CD4-positive, alpha-beta T cell treated with Interleukin-6 at 100 ng/mL for 8 hours (primary cell): ENCODE measurements around the gene RDH5.

Source experiments
- DNase-seq: peaks from one replicate; pipeline ENCODE4 v3.0.0-alpha.2; 2020; ENCODE audit warnings: mixed read lengths, low spot score

Gene RDH5

DNA sequence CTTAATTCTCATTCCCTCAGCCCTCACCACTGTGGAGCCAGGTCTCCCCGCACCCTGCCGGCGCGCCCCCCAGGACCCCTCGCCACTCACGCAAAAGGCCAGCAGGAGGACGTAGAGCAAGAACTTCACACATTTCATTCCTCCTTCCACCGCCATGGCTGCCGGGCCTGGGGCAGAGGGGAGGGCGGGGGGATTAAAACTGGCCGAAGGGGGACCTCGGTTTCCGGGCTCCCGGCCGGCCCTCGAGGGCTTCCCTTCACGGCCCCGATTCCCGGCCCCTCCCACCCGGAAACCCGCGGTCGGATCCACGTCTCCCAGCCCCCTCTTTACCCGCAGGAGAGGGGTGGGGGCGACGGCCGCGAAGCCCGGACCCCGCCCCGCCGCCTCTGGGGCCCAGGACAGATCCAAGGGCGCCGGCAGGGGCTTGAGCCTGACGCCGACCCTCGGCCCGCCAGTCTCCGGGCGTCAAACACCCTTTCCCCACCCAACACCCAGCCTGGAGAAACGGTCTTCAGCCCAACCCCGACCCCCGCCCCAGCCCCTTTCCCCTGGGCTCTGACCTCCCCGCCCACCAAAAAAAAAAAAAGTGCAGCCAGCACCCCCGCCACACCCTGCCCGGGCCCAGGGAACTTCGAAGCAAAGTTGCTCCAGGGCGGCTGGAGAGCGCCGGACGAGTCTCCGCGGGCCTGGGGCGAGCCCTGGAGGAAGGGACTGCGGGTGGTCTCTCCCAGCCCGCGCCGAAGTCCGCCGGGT is 8.2 kb downstream of the RDH5 start:
- no peak for DNase-seq

DNA sequence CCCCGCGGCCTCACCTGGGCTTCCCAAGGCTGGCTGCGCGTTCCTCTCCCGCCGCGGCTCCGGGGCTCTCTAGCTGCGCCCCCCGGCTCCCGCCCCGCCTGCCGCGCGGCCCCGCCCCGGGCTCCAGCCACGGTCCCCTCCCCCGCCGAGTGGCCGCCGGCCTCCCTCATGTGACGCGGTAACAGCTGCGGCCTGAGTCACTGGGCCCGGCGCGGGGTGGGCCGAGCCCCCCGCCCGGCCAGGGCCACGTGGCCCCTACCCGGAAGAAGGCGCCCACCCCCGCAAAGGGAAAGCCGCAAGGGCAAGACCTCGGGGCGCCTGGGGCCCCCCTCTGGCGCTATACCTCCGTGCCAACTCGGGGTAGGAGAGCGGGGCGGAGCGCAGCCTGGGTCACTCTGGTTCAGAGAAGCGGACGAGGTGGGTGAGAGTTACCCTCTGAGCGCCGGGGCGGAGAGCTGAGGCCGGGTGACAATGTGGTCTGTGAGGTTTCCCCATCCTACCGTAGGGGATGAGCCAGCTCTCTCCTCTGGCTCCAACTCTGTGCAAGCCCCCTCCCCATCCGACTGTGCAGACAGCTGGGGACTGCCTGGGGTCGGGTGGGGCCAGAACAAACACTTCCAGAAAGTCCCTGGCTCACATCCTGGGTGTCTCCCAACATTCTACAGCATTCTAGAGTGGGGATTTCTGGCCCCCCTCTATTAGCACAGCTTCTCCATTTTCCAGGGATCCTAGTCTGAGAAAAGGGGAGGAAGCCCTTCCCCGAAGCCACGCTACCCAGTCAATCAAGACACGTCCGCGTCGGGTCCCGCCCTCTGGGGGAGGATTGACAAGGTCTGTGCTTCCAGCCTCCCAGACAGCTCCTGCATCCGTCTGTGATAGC is 9.0 kb downstream of the RDH5 start, which contains the start of gene CD63:
CD63 (minus strand) TSS at position 71 of the 880 bp plus-strand sequence. CDS start 668 bp downstream, outside the sequence.
- DNase-seq: peak; percentile 48

- no peak for DNase-seq
These were observed 9.9 kb downstream of the RDH5 start for GRCh38 chr12:55729819-55730818.

- DNase-seq: no peak
These were observed 12.1 kb downstream of the RDH5 start for GRCh38 chr12:55732288-55732687.

- no peak for DNase-seq
These were observed 12.9 kb downstream of the RDH5 start for GRCh38 chr12:55733021-55733555.

- DNase-seq: no peak
These were observed 13.7 kb downstream of the RDH5 start for GRCh38 chr12:55733858-55734257.

- no peak for DNase-seq
These were observed 14.4 kb downstream of the RDH5 start for GRCh38 chr12:55734595-55734994.

- no peak for DNase-seq
These were observed 15.9 kb downstream of the RDH5 start for GRCh38 chr12:55736076-55736475.

DNA sequence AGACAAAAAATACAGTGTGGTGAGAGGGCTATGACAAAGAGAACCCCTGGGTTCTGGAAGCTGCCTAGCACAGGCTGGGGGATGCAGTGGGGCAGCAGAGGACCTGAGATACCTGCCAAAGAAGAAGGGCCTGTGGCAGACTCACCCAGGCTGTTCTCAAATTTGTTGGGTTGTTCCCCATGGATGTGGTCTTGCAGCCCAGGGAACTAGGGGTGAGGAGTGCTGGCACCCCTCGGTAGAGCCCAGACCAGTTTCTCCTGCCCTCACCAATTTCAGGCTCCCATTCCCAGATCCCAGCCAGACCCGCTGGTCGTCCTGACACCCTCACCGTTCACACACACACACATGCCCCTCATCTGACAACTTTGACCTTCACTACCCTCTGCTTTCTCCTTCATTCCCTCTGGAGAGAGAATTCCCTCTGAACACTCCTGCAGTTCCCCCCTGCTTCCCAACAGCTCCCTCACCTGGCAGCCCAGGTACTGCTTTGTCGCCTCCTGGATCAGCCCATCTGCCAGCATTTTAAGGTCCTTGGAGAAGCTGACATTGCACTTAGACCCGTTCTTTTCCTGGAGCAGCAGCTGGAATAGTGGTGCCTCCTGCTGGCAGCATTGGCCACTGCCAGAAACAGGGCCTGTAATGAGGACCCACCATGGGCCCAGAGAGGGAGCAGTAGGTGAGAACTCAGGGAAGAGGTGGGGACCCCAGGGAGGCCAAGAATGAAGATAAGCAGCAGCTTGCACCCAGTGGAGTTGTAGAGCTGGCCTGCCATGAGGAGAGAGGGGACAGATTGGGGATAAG is 16.8 kb downstream of the RDH5 start:
- DNase-seq: peak; percentile 64

- DNase-seq: no peak
These were observed 17.5 kb downstream of the RDH5 start for GRCh38 chr12:55737581-55738122.

GRCh38 chr12:55738123-55739024 is 18.2 kb downstream of the RDH5 start:
- DNase-seq: peak; percentile 83

DNA sequence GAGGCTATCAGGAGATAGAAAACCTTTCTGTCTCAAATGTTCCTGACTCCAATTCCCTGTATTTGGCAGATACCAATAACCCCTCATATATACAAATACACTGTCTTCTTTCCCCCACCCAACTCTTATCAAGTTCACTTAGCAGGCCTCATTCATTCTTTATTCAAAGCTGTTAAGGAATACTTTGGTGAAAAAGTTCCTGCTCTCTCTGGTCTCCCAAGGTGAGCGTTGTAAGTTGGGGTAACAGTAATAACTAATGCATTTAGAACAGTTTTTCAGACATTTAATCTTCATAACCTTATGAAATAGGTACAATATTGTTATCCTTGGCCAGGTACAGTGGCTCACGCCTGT is 18.8 kb downstream of the RDH5 start:
- DNase-seq: no peak

DNA sequence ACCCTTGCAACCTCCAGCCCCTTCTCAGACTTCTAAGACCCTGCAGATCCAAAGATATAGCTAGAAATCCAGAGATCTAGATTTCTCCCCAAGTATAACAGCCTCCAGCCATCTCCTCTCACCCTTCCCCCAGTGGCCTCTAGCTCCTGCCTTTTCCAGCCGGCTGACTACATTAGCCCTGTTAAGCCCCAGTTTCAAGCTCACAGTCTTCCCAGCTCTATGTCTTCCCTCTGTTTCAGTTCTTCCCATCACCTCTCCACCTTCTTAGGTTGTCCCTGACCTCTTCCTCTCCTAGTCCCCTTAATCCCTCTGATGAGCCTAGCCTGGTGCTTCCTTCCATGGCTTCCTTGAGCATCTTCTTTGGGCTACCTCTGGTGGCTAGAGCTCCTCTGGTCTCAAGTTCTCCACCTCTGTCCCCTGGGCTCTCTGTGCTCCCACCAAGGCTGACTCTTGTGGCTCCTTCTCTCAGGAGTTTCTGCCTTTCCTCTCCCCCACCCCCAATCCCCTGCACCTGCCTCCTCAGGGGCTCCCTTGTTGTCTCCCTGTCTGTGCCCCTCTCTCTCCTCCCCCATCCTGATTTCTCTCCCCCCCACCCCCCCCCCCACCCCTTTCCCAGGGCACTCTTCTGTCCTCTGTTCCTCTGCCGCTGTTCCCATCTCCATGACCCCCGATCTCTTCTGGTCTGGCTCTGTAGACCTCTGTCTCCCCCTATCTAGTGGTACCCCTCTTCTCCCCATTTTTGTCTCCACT is 21.9 kb downstream of the RDH5 start:
- DNase-seq: no peak

DNA sequence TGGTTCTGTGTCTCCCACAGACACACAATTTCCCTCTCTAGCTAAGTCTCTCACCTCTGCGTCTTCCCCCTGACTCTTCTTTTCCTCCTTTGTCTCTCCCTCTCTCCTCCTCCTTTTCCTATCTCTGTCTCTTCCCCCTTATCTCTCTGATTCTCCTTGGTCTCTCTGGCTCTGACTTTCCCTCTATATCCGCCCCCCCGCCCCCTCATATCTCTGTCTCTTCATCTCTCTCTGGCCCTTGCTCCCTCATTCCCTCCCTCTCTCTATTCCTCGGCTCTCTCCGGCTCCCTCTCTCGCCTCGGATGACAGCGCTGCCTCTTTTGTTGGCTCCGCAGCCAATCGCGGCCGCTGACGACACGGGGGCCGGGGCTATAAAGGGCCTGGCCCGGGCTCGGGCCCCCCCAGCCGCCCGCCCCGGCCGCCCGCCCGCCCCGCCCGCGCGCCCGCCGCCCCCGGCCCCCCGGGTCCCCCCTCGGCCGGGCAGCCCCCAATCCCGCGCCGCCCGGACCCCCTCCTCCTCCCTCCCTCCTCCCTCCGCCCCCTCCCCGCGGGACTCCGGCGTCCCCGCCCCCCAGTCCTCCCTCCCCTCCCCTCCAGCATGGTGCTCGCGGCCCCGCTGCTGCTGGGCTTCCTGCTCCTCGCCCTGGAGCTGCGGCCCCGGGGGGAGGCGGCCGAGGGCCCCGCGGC is 22.7 kb downstream of the RDH5 start, which contains the start of gene GDF11:
GDF11 (plus strand) TSS at position 404 of the 687 bp plus-strand sequence; CDS start at position 599, 195 bp downstream.
- DNase-seq: peak; percentile 73

- DNase-seq: peak; percentile 38
These were observed 23.5 kb downstream of the RDH5 start for GRCh38 chr12:55743406-55744339.

DNA sequence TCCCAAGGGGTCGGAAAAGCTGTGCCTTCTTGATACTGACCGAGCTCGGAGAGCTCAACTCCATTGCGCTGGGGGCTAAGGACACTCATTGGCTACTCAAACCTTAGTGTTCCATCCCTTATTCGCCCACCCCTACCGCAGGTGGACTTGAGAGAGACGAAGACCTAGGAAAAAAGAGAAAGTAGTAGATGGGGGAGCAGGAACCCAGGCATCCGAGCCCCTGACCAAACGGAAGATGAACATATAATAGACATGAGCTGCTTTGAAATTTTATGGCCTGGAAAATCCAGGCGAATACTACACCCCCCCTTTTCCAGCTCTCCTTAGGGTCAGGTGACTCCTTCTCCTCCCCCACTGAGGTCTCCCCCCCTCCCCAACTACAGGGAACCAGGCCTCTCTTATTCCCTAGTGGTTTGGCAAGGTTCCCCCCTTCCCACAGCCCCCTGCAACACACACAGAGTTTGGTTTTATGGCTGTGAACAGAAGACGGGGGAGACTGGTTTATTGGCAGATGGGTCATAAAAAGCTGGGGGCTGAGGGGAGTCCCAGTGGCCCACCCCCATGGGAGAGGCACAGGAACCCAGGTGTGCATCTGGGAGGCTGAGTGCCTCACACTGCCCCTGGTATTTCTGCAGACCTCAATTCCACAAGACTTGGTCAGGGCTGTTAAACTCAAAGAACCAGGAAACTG is 24.3 kb downstream of the RDH5 start:
- DNase-seq: no peak
